Activated T-helper 1 cell treated with anti-CD3 and anti-CD28 coated beads, Interleukin-2, amount 50 U/mL, for 16 hours (primary cell): Measurements from ENCODE around the gene S100P.

ENCODE experiments used
- DNase-seq, 2 donors: peaks; one replicate each; pipeline ENCODE4 v3.0.0-alpha.2; 2020; ENCODE audit warnings: low read depth in 1 of 2, low spot score in 1 of 2

S100P gene

DNA sequence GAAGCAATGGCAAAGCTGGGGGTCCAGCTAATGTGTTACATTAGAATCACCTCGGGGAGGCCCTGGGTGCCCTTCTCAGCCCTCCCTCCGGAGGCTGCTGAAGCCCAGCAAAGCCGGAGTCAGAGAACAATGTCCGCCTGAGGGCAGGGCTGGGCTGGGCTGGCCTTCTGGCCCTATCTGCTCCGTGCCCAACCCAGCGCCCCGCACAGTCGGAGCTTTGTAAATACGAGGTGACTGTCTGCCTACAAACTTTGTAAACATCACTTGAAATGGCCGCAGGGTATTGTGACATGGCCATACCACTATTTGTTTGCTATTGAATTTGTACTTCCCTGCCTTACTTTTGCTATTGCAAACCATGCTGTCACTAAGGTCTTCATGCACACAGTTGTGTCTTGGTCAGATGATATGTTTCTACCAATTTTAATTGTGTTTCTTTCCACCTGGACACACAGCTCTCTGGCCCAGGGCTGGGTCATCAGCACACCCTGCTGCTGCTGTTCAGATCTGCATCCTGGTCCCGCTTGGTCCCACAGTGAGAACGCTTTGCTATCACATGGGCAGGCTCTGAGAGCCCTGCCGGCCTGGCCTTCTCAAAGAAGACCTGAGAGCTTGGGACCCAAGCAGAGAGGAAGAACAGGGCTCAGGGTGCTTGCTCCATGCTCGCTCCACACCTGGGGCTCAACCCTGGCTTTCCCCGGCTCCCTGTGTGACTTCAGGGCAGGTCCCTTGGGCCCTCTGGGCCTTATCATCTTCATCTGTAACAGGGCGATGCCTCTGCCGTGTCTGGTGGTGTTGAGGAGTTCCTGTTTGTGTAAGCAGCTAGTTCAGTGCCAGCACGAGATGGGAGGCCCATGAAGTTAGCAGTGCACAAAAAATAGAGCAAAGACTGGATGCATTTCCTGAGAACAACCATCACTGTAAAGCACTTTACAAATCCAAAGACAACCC, 2.3 kb downstream of the S100P start:
- peak in 1 of 2 donors; percentile 54 for DNase-seq

GRCh38 chr4:6696611-6697010, 2.9 kb downstream of the S100P start:
- no peak for DNase-seq

DNA sequence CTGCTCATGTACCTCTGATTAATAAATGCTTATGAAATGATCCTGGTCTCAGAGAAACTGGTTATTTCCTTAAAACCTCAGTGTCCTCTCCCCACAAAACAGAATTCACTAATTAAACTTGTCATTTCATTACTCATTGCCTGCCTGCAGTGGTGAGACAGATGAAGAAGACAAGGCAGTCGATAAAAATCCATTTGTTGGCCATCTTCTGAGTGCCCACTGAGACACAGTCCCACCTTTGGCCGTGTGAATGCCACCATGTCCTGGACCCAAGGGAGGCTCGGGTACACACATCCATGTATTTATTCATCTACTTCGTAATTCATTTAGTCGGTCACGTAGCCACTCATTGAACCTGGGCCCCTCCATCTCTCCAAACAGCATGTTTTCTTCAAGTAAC, 3.5 kb downstream of the S100P start:
- DNase-seq = no peak

DNA sequence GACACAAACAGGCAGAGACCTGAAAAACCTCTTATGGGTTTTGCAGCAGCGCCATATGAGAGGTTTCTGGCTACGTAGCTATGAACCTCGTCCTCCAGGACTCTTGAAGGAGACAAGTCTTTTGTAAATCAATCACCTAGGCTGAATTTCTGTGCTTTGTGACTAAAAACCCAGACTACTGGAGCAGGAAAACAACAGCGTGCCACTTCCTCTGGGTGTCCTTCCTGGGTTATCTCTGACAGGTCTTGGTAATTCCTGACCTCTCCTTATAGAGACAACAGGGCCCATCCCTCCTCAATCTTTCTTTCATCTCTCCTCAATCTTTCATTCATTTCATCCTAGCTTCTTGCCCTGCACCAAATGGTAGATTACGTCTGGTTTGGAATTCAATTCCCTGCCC, 5.7 kb downstream of the S100P start:
- DNase-seq = no peak

DNA sequence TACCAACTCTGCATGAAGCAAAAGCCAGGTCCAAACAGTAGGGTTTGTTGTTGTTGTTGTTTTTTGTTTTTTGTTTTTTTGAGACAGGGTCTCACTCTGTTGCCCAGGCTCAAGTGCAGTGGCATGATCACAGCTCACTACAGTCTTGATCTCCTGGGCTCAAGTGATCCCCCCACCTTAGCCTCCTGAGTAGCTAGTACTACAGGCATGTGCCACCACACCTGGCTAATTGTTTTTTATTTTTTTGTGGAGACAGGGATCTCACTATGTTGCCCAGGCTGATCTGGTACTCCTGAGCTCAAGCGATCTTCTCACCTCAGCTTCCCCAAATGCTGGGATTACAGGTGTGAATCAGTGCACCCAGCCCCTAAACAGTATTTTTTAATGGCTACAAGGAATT, 6.2 kb downstream of the S100P start:
- no peak for DNase-seq

- DNase-seq = no peak
These were observed 7.7 kb downstream of the S100P start for GRCh38 chr4:6701371-6701770.

DNA sequence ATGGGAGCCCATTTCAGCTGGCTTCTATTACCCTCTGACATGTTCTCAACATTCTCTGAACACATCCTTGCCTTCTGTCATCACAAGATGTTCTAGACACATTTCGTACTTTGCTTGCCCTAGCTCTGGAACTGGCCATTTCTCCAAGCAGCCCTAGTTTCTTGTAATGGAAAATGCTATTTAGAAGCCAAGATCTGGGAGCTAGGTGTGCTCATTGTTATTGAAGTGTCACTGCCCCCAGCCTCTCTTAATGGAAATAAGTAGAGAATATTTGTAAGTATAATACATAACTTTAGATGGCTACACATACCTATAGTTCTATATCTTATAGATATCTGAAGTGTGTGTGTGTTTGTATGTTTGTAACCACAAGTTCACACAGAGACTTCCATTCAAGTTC, 9.1 kb downstream of the S100P start:
- no peak for DNase-seq

DNA sequence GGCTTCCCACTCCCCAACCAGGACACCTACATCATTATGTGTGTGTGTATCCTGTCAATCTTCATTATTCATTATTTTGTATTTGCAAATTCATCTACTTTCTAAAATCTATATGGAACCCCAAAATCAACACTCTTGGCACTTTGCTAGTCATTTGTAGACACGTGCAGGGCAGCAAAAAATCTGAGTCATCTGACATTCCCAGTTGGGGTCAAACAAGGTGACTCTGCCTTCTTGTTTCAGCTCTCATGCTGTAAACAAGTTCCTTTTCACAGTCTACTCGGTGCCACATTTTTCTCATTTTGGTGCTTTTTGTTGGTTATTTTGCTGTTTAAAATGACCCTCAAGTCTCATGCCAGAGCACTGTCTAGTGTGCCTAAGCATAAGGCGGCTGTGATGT, 10.1 kb downstream of the S100P start:
- DNase-seq = no peak

GRCh38 chr4:6705646-6706045, 12.0 kb downstream of the S100P start:
- DNase-seq = no peak

- no peak for DNase-seq
These were observed 12.5 kb downstream of the S100P start for GRCh38 chr4:6706173-6706572.

- peak; percentile 94 to 95 for DNase-seq
These were observed 15.8 kb downstream of the S100P start, which contains the start of gene MRFAP1L1 for GRCh38 chr4:6709230-6710114. Gene MRFAP1L1 (minus strand): TSS chr4:6709865. CDS start chr4:6709629, 236 bp downstream.

DNA sequence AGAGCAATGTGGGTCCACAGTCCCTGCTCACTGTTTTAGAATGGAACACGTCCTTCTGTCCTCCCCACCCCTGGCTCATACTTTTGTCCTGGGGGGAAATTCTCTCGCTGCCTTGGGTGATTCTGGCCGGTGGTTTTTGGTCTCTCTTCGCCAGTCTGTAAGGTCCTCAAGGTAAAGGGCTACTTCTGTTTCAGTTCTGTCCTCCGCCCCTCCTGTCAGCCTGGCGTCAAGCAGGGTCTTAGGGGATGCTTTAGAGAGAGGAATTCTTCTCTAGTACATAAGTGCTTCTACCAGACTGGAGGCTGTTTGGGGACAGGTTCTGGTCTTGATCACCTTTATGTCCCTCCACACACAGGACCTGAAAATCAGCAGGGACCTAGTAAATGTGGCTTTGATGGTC, 16.6 kb downstream of the S100P start:
- DNase-seq = no peak

DNA sequence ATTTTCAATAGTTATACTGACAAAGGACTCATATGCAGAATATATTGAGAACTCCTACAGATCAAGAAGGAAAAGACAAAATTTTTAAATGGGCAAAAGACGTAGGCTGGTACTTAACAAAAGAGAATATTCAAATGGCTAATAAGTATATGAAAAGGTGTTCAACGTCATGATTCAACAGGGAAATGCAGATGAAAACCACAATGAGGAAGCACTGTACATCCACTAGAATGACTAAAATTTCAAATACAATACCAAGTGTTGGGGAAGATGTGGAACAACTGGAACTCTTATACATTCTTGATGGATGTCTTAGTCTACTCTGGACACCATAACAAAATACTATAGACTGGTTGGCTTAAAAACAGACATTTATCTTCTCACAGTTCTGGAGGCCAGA, 17.3 kb downstream of the S100P start:
- no peak for DNase-seq

DNA sequence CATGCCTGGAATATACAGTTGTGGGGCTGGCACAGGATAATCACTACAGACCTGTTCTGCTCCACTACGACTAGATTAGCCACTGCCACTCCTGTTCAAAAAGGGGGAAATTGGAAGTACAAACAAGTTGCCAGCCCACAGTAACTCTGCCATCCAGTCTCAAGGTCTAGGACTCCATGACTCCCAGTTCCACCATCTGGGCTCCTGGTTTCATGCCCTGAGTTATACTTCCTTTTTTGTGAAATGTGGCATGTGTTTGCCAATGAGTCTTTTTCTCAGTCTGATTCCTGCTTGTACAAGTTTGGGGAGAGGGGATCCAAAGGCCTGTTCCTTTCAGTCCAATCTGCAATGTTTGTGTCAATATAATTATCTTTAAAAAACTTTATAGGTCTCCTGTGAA, 21.3 kb downstream of the S100P start:
- DNase-seq = no peak

GRCh38 chr4:6715704-6716017, 22.0 kb downstream of the S100P start:
- DNase-seq = no peak

GRCh38 chr4:6716018-6716911, 22.6 kb downstream of the S100P start, which contains the start of gene BLOC1S4:
Gene BLOC1S4 (plus strand): TSS chr4:6716174. CDS start chr4:6716210, 36 bp downstream.
- DNase-seq = peak; percentile 72 to 83

- DNase-seq = no peak
These were observed 23.4 kb downstream of the S100P start for GRCh38 chr4:6716958-6717655.

GRCh38 chr4:6718932-6719610, 25.4 kb downstream of the S100P start:
- no peak for DNase-seq

DNA sequence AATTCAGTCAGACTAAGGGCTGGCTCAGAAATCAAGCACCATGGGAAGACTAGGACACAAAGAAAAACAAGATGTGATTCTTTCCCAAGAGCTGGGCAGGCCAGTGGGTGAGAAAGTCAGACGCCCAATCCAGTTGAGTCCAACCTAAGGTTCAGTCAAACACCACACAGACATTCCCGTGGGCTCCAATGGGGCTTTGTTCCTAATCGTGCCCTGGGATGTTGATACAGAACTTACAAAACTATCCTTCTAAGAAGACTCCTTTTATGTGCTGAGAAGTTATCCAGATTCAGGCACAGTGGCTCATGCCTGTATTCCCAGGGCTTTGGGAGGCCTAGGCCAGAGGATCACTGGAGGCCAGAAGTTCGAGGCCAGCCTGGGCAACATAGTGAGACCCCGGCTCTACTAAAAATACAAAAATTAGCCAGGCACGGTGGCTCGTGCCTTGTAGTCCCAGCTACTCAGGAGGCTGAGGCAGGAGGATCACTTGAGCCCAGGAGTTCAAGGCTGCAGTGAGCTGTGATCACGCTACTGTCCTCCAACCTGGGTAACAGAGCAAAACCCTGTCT, 26.0 kb downstream of the S100P start:
- DNase-seq = no peak
